Neural progenitor cell (in vitro differentiated cells): ENCODE measurements around the gene IL4I1. TPM values are rescaled to one million over a fixed set of nuclear protein-coding genes. Genes with fewer than 3 reads are reported as not detected.

Source experiments
- DNase-seq: peaks from one replicate; pipeline ENCODE4 v3.0.0-alpha.2; 2016; ENCODE audit warnings: low spot score
- H2AFZ ChIP-seq: fragments of 200-600 bp; sonication (generic); replicated peaks from 2 replicates; pipeline ENCODE4 v1.6.1; 2016; ENCODE audit warnings: antibody characterized with exemption
- H3F3A ChIP-seq: fragments of 200-600 bp; sonication (generic); 2 replicates; pipeline ENCODE4 v1.6.1; 2016; ENCODE audit warnings: antibody characterized with exemption, low read depth
- H3K27ac ChIP-seq: fragments of 200-600 bp; sonication (generic); 2 replicates; pipeline ENCODE4 v1.5.1; 2016; ENCODE audit warnings: mild to moderate bottlenecking
- H3K27me3 ChIP-seq: fragments of 200-600 bp; sonication (generic); 2 replicates; pipeline ENCODE4 v1.6.1; 2016; ENCODE audit warnings: mild to moderate bottlenecking, moderate library complexity
- H3K36me3 ChIP-seq: fragments of 200-600 bp; sonication (generic); 2 replicates; pipeline ENCODE4 v1.5.1; 2016
- H3K4me1 ChIP-seq: fragments of 200-600 bp; sonication (generic); 2 replicates; pipeline ENCODE4 v1.6.1; 2016; ENCODE audit warnings: mixed run types
- H3K4me2 ChIP-seq: fragments of 200-600 bp; sonication (generic); 2 replicates; pipeline ENCODE4 v1.6.1; 2016
- H3K4me3 ChIP-seq: fragments of 200-600 bp; sonication (generic); 2 replicates; pipeline ENCODE4 v1.5.1; 2016
- H3K79me2 ChIP-seq: fragments of 200-600 bp; sonication (generic); 2 replicates; pipeline ENCODE4 v1.6.1; 2016; ENCODE audit warnings: low read depth
- H3K9ac ChIP-seq: fragments of 200-600 bp; sonication (generic); 2 replicates; pipeline ENCODE4 v1.6.1; 2016
- H3K9me3 ChIP-seq: fragments of 200-600 bp; sonication (generic); 2 replicates; pipeline ENCODE4 v1.5.1; 2016; ENCODE audit warnings: low read depth
- H4K20me1 ChIP-seq: fragments of 200-600 bp; sonication (generic); 2 replicates; pipeline ENCODE4 v1.6.1; 2016; ENCODE audit warnings: low read depth
- H3K27ac Mint-ChIP-seq: 3 replicates; pipeline ENCODE4 v1.8.0; 2021; ENCODE audit warnings: mixed read lengths
- H3K27me3 Mint-ChIP-seq: 2 replicates; pipeline ENCODE4 v1.8.0; 2022; ENCODE audit warnings: low read depth, mild to moderate bottlenecking, inconsistent platforms, moderate library complexity, mixed read lengths; ENCODE audit not compliant: insufficient read depth
- H3K36me3 Mint-ChIP-seq: 3 replicates; pipeline ENCODE4 v1.8.0; 2021; ENCODE audit warnings: mixed read lengths
- H3K4me1 Mint-ChIP-seq: 3 replicates; pipeline ENCODE4 v1.8.0; 2021; ENCODE audit warnings: mixed read lengths
- H3K4me3 Mint-ChIP-seq: 3 replicates; pipeline ENCODE4 v1.8.0; 2021; ENCODE audit warnings: mild to moderate bottlenecking, moderate library complexity, mixed read lengths
- H3K9me3 Mint-ChIP-seq: 3 replicates; pipeline ENCODE4 v1.8.0; 2020; ENCODE audit warnings: mixed read lengths
- EZH2 ChIP-seq: fragments of 200-600 bp; sonication (generic); IDR thresholded peaks from 2 replicates; pipeline ENCODE4 v1.6.1; 2017; ENCODE audit warnings: antibody characterized with exemption, mild to moderate bottlenecking, moderate library complexity
- EZH2phosphoT487 ChIP-seq: fragments of 200-600 bp; sonication (generic); IDR thresholded peaks from 2 replicates; pipeline ENCODE4 v1.6.1; 2017; ENCODE audit warnings: antibody characterized with exemption
- total RNA-seq: library from RNA; depleted of rRNA; stranded (reverse); fragments of >200 nt; gene quantifications from 2 replicates; pipeline ENCODE4 v1.2.3, GENCODE V29; 2015; ENCODE audit warnings: low replicate concordance
- TF ChIP-seq, protein P1 (sequence below): fragments of 200-600 bp; sonication (generic); IDR thresholded peaks from 2 replicates; pipeline ENCODE4 v1.5.1; 2017; ENCODE audit warnings: antibody characterized with exemption, mild to moderate bottlenecking

The IL4I1 gene
- total RNA-seq, 1 donor from 2014 or later = not detected

DNA sequence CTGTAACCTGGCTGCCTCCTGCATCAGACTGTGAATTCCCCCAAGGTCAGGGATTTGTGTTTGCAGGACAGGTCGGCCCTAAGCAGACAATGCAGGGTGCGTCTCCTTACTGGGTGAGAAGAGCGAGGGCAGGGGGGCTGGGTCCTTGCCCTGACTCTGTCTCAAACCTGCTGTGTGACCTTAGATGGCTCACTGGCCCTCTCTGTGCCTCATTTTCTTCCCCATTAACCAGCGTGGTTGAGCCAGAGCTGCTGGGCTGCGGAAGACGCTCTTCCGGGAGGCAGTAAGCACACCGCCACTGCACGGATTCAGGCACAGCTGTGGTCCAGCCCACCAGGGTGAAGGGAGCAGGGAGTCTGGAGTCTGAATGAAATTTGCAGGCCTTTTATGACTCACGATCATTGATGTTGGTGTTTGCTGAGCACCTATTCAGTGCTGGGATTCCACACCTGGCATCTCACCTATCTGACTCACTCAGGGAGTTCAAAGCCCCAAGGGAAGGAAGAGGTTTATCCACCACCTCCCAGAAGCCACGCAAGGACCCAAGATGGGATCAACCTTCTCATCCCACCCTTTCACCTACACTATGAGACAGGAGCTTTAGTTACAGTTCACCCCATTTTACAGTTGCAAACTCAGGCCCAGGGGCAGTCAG is 22.1 kb downstream of the IL4I1 start:
- TF ChIP-seq, protein P1, sequence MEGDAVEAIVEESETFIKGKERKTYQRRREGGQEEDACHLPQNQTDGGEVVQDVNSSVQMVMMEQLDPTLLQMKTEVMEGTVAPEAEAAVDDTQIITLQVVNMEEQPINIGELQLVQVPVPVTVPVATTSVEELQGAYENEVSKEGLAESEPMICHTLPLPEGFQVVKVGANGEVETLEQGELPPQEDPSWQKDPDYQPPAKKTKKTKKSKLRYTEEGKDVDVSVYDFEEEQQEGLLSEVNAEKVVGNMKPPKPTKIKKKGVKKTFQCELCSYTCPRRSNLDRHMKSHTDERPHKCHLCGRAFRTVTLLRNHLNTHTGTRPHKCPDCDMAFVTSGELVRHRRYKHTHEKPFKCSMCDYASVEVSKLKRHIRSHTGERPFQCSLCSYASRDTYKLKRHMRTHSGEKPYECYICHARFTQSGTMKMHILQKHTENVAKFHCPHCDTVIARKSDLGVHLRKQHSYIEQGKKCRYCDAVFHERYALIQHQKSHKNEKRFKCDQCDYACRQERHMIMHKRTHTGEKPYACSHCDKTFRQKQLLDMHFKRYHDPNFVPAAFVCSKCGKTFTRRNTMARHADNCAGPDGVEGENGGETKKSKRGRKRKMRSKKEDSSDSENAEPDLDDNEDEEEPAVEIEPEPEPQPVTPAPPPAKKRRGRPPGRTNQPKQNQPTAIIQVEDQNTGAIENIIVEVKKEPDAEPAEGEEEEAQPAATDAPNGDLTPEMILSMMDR = no peak
- TF ChIP-seq EZH2phosphoT487 (no peak), EZH2 (no peak)
- Histone ChIP-seq H2AFZ (no peak overlapping the region), H3K36me3 (no peaks in the 10 kb centered on the region), H3K79me2 (peaks cover 36% of the 10 kb centered on the region), H3K9ac (no peak overlapping the region), H3K4me1 (peaks cover 17% of the 10 kb centered on the region), H3K27me3 (no peaks in the 10 kb centered on the region), H4K20me1 (peaks cover 12% of the 10 kb centered on the region), H3K9me3 (no peaks in the 10 kb centered on the region), H3F3A (peaks cover 17% of the 10 kb centered on the region), H3K4me3 (no peak overlapping the region), H3K27ac (no peak overlapping the region), H3K4me2 (peak overlapping the region; percentile 83)
- H3K4me1 Mint-ChIP-seq = peaks cover 31% of the 10 kb centered on the region
- peak overlapping the region; percentile 91 for H3K27ac Mint-ChIP-seq
- peaks cover 5% of the 10 kb centered on the region for H3K36me3 Mint-ChIP-seq
- peaks cover 2% of the 10 kb centered on the region for H3K27me3 Mint-ChIP-seq
- peak overlapping the region; percentile 74 for H3K4me3 Mint-ChIP-seq
- H3K9me3 Mint-ChIP-seq = no peaks in the 10 kb centered on the region
- no peak for DNase-seq

DNA sequence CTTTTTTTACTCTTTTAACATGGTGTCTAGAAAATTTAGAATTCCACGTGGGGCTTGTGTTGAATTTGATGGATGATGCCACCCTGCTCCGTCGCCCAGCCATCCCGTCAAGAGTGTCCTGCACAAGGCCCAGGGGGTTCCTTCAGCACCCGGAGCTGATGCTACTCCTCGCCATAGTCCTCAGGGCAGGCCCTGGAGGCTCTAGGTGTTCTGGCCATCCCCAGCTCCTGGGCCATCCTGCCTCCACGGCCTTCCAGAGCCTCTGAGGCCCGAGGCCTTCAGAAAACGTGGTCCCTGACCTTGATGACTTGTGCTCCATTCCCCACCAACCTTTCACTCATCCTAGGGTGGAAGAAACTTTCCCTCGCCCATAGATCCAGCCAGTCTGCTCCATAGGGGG is 22.9 kb downstream of the IL4I1 start:
- H3K27ac ChIP-seq = no peak overlapping the region
- peaks cover 21% of the 10 kb centered on the region for H3F3A ChIP-seq
- H3K4me3 Mint-ChIP-seq = peak overlapping the region; percentile 74
- no peaks in the 10 kb centered on the region for H3K9me3 Mint-ChIP-seq
- H3K27me3 Mint-ChIP-seq = no peaks in the 10 kb centered on the region
- no peaks in the 10 kb centered on the region for H3K9me3 ChIP-seq
- H3K4me1 Mint-ChIP-seq = peaks cover 25% of the 10 kb centered on the region
- H4K20me1 ChIP-seq = peaks cover 5% of the 10 kb centered on the region
- H3K27me3 ChIP-seq = no peaks in the 10 kb centered on the region
- H3K27ac Mint-ChIP-seq = no peak overlapping the region
- no peak overlapping the region for H2AFZ ChIP-seq
- DNase-seq = no peak
- peaks cover 18% of the 10 kb centered on the region for H3K4me1 ChIP-seq
- H3K36me3 Mint-ChIP-seq = peaks cover under 1% of the 10 kb centered on the region
- peaks cover 28% of the 10 kb centered on the region for H3K79me2 ChIP-seq
- H3K36me3 ChIP-seq = no peaks in the 10 kb centered on the region
- H3K9ac ChIP-seq = no peak overlapping the region
- TF ChIP-seq EZH2phosphoT487 = no peak
- TF ChIP-seq, protein P1 = no peak
- TF ChIP-seq EZH2 = no peak
- H3K4me3 ChIP-seq = no peak overlapping the region
- H3K4me2 ChIP-seq = no peak overlapping the region

DNA sequence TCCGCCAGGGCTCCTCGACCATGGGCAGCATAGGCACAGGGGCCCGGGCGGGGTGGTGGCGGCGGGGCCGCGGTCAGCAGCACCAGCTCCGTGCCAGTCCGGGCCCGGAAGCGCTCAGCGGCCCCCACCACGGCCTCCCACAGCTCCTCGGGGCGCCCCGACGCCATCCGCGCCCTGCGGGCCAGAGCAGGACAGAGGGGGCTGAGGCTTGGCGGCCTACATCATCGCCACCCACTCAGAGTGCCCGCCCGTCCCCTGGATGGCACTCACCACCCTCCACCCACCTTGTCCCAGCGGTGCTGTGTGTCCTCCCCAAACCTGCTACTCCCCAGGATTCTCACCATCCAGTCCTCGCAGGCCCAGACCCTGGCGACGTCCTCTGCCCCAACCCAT is 23.6 kb downstream of the IL4I1 start:
- H4K20me1 ChIP-seq = no peaks in the 10 kb centered on the region
- no peaks in the 10 kb centered on the region for H3K27me3 ChIP-seq
- no peak overlapping the region for H3K9ac ChIP-seq
- H3K4me2 ChIP-seq = no peak overlapping the region
- Mint-ChIP-seq H3K4me3 (peak overlapping the region; percentile 48), H3K27ac (no peak overlapping the region), H3K9me3 (no peaks in the 10 kb centered on the region), H3K36me3 (no peaks in the 10 kb centered on the region), H3K27me3 (no peaks in the 10 kb centered on the region), H3K4me1 (peaks cover 25% of the 10 kb centered on the region)
- no peak for TF ChIP-seq EZH2phosphoT487
- TF ChIP-seq, protein P1 = no peak
- TF ChIP-seq EZH2 = no peak
- peaks cover 17% of the 10 kb centered on the region for H3K4me1 ChIP-seq
- no peak overlapping the region for H3K4me3 ChIP-seq
- no peak overlapping the region for H2AFZ ChIP-seq
- H3K27ac ChIP-seq = no peak overlapping the region
- no peaks in the 10 kb centered on the region for H3K9me3 ChIP-seq
- H3F3A ChIP-seq = peaks cover 28% of the 10 kb centered on the region
- no peaks in the 10 kb centered on the region for H3K36me3 ChIP-seq
- DNase-seq = no peak
- H3K79me2 ChIP-seq = peaks cover 23% of the 10 kb centered on the region
